Neural cell (in vitro differentiated cells): Measurements from ENCODE around the gene TBL1X.

Experiments used
- EZH2 ChIP-seq: fragments of 200-600, 300-800 bp; shearing (Covaris generic), sonication (generic); IDR thresholded peaks from 2 replicates; pipeline ENCODE4 v1.6.1; 2014; ENCODE audit warnings: antibody characterized with exemption, low read length, borderline replicate concordance, mild to moderate bottlenecking; ENCODE audit not compliant: insufficient read depth, poor library complexity, severe bottlenecking
- POLR2AphosphoS5 ChIP-seq: IDR thresholded peaks from 2 replicates; pipeline ENCODE4 v1.6.1; 2012
- SMC3 ChIP-seq: fragments of 450-650 bp; conservative IDR thresholded peaks from 2 replicates; pipeline ENCODE4 v1.6.1; 2014; ENCODE audit warnings: antibody characterized with exemption, mild to moderate bottlenecking, moderate library complexity; ENCODE audit not compliant: poor library complexity
- TAF1 ChIP-seq: IDR thresholded peaks from 2 replicates; pipeline ENCODE4 v1.6.1; 2012; ENCODE audit warnings: low read depth
- TF ChIP-seq, protein P1 (sequence below): fragments of 450-650 bp; IDR thresholded peaks from 2 replicates; pipeline ENCODE4 v1.5.1; 2014; ENCODE audit warnings: antibody characterized with exemption, mild to moderate bottlenecking, moderate library complexity; ENCODE audit not compliant: poor library complexity, severe bottlenecking
- TF ChIP-seq, protein P2 (sequence below): IDR thresholded peaks from 2 replicates; pipeline ENCODE4 v1.6.1; 2012; ENCODE audit warnings: borderline replicate concordance

DNA sequence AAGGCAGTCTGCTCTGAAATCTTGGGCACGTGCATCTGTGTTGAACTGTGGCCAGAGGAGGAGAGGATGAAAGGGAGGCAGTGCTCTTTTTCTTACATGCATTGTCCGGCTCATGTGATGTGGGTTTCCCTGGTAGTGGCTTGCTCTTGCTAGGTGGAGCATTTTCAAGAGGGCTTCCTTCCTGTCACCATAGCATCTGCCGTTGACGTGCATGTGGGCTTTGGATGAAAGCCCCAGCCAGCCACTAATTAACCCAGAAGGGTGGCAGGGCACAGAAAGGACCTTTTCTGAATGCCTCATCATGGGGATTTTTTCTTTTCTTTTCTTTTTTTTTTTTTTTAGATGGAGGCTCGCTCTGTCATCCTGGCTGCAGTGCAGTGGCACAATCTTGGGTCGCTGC is 179.5 kb downstream of the TBL1X start:
- TF ChIP-seq, protein P1, sequence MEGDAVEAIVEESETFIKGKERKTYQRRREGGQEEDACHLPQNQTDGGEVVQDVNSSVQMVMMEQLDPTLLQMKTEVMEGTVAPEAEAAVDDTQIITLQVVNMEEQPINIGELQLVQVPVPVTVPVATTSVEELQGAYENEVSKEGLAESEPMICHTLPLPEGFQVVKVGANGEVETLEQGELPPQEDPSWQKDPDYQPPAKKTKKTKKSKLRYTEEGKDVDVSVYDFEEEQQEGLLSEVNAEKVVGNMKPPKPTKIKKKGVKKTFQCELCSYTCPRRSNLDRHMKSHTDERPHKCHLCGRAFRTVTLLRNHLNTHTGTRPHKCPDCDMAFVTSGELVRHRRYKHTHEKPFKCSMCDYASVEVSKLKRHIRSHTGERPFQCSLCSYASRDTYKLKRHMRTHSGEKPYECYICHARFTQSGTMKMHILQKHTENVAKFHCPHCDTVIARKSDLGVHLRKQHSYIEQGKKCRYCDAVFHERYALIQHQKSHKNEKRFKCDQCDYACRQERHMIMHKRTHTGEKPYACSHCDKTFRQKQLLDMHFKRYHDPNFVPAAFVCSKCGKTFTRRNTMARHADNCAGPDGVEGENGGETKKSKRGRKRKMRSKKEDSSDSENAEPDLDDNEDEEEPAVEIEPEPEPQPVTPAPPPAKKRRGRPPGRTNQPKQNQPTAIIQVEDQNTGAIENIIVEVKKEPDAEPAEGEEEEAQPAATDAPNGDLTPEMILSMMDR: no peak
- TF ChIP-seq, protein P2, sequence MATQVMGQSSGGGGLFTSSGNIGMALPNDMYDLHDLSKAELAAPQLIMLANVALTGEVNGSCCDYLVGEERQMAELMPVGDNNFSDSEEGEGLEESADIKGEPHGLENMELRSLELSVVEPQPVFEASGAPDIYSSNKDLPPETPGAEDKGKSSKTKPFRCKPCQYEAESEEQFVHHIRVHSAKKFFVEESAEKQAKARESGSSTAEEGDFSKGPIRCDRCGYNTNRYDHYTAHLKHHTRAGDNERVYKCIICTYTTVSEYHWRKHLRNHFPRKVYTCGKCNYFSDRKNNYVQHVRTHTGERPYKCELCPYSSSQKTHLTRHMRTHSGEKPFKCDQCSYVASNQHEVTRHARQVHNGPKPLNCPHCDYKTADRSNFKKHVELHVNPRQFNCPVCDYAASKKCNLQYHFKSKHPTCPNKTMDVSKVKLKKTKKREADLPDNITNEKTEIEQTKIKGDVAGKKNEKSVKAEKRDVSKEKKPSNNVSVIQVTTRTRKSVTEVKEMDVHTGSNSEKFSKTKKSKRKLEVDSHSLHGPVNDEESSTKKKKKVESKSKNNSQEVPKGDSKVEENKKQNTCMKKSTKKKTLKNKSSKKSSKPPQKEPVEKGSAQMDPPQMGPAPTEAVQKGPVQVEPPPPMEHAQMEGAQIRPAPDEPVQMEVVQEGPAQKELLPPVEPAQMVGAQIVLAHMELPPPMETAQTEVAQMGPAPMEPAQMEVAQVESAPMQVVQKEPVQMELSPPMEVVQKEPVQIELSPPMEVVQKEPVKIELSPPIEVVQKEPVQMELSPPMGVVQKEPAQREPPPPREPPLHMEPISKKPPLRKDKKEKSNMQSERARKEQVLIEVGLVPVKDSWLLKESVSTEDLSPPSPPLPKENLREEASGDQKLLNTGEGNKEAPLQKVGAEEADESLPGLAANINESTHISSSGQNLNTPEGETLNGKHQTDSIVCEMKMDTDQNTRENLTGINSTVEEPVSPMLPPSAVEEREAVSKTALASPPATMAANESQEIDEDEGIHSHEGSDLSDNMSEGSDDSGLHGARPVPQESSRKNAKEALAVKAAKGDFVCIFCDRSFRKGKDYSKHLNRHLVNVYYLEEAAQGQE: no peak
- TF ChIP-seq POLR2AphosphoS5 (no peak), TAF1 (no peak), EZH2 (no peak), SMC3 (no peak)
